Breast epithelium (tissue), 3 donors: ENCODE measurements around the gene TLCD4.

ENCODE experiments used
- POLR2A ChIP-seq: fragments of 450-650 bp; IDR thresholded peaks from one replicate; pipeline ENCODE4 v1.6.1; 2016; ENCODE audit warnings: antibody characterized with exemption, mild to moderate bottlenecking, moderate library complexity
- POLR2AphosphoS5 ChIP-seq, 3 donors: sonication (generic); formaldehyde crosslinking; IDR thresholded peaks; one replicate each; pipeline ENCODE4 v1.6.1; 2017; ENCODE audit warnings: antibody characterized with exemption in 3 of 3
- TF ChIP-seq, protein P1 (sequence below), 3 donors: fragments of 450-650 bp; IDR thresholded peaks; one replicate each; pipeline ENCODE4 v1.5.1; 2016 to 2017; ENCODE audit warnings: antibody characterized with exemption in 3 of 3, mild to moderate bottlenecking in 3 of 3, moderate library complexity in 3 of 3

DNA sequence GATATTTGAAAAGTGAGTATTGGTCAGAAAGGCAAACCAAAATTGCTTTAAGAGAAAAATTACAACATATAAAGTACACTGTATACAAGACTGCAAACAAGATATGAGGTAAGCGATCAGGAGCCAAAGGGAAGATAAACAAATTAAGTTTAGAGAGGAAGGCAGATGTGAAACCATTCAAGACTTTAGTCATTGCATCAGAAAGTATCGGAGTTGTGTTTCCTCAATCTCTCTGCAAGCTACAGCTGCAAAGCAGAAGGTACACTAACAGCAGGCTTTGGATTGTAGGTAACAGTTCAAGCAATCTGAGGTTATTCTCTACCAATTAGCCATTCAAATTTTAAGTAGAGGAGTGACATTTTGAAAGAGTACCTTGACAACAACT, 21.3 kb upstream of the TLCD4 start:
- TF ChIP-seq POLR2AphosphoS5 (IDR thresholded peaks at IDR 0.05) (no peak), POLR2A (no peak)
- TF ChIP-seq, protein P1, sequence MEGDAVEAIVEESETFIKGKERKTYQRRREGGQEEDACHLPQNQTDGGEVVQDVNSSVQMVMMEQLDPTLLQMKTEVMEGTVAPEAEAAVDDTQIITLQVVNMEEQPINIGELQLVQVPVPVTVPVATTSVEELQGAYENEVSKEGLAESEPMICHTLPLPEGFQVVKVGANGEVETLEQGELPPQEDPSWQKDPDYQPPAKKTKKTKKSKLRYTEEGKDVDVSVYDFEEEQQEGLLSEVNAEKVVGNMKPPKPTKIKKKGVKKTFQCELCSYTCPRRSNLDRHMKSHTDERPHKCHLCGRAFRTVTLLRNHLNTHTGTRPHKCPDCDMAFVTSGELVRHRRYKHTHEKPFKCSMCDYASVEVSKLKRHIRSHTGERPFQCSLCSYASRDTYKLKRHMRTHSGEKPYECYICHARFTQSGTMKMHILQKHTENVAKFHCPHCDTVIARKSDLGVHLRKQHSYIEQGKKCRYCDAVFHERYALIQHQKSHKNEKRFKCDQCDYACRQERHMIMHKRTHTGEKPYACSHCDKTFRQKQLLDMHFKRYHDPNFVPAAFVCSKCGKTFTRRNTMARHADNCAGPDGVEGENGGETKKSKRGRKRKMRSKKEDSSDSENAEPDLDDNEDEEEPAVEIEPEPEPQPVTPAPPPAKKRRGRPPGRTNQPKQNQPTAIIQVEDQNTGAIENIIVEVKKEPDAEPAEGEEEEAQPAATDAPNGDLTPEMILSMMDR (IDR thresholded peaks at IDR 0.05): no peak
